Inflammatory macrophage treated with lipopolysaccharide for 1 hour (primary cell): ENCODE measurements around the gene CTIF.
A peak's percentile ranks its signal among the peaks of the same experiment; 100 is the strongest.

ENCODE experiments used
- DNase-seq, 2 donors: peaks; one replicate each; pipeline ENCODE4 v3.0.0-alpha.2; 2020 to 2022

Gene CTIF

DNA sequence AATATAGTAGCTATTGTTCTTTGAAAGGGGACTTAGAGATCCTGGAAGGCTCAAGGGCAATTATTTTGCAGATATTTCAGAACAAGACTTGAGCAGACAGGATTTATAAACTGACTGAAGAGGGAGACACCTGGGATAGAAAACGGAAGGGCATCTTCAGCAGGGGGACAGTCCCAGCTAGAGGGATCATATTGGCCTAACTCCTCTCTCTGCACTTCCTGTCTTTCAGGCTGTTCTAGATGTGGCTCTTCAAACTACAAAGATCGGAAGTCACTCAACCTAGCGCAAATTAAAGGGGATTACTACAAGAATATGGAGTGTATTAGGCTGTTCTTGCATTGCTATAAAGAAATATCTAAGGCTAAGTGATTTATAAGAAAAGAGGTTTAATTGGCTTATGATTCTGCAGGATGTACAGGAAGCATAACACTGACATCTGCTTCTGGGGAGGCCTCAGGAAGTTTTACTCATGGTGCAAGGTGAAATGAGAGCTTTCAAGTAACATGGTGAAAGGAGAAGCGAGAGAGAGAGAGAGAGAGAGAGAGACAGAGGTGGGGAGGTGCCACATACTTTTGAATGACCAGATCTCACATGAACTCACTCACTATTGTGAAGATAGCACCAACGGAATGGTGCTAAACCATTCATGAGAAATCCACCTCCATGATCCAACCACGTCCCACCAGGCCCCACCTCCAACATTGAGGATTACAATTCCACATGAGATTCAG, 5.3 kb upstream of the CTIF start:
- no peak for DNase-seq

DNA sequence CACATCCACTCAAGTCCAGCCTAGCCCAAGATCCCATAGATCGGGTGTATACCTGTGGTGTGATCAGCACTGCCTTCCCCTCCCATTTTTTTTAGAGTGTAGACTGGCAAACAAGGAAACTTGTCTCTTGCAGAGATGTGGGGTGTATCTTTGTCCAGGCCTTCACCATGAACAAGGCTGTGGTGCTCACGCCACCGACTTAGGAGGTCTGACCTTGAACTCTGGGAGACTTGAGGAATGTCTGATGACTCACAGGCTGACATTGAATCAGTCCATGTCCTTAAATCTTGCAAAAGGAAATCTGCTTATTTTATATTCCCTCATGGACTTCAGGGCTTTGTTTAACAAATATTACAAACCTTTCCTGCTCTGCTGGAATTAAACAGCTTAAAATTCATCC, 4.5 kb upstream of the CTIF start:
- no peak for DNase-seq

DNA sequence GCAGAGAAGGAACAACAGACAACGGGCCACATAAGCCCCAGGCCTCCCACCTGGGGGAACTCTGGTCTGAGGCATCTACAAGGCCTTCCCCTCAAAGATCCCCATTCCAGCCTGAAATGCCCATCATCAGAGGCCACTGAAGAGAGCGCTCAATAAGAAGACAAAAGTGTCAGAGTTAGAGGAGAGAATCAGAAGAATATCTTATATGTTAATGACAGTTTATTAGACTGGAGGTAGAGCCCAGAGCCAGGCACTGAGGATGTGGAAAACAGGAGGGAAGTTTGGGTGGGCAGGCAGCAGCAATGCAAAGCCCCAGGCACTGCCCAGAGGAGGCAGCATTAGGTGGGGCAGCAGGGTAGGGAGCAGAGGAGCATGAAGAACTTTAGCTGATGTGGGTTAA, 2.9 kb upstream of the CTIF start:
- DNase-seq: no peak

DNA sequence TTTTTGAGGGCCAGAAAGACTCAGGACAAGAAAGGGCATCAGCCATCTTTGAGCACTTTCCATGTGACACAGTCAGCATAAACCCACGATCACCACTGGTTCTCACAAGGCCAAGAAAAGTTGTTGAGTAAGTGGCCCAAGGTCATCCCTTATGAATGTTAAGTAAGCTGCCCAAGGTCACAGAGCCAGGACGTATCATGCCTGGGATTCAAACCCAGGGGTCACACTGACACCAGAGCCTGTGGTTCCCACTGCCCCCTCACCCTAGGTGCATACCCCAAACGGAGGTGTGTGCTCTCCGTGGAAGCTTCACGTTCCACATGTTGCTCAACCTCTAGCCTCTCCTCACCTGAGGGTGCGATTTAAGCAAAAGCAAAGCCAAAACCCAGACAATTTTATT, 2.3 kb upstream of the CTIF start:
- no peak for DNase-seq

DNA sequence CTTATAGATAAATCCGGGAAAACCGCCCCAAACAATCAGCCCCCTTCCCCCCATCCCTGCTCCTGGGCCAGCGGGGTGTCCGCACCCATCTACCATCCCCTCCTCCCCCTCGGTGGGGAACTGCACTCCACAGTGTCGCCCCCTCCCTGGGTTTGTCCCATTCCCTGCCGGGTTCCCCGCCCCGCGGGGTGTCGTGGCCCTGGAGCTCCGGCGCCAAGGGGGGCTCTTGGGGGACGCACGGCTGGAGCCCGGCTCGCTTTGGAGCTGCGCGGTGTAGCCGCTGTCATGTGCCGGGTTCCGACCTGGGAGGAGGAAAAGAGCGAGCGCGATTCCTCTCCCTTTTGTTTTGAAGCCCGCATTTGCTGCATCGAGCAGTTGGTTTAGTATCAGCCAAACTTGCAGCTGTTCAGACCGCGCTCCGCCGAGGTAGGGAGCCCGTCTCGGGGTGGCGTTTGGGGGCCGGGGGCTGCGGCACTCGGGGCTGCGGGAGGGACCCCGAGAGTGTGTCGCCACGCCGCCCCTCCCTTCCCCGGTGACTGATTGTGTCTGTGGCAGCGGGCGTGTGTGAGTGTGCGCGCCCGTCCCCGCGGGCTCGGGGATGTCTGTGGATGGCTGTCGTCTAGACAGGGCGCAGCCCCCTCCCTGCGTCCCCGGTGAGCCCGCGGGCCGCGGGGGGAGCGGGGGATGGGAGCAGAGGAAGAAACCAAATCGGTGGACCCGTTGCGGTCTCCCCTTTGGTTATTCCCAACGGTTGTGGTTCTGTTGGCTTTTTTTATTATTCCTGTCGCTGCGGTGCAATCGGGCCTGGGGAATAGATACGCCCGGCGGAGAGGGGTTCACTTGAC, 797 bp downstream of the CTIF start:
- DNase-seq: no peak

DNA sequence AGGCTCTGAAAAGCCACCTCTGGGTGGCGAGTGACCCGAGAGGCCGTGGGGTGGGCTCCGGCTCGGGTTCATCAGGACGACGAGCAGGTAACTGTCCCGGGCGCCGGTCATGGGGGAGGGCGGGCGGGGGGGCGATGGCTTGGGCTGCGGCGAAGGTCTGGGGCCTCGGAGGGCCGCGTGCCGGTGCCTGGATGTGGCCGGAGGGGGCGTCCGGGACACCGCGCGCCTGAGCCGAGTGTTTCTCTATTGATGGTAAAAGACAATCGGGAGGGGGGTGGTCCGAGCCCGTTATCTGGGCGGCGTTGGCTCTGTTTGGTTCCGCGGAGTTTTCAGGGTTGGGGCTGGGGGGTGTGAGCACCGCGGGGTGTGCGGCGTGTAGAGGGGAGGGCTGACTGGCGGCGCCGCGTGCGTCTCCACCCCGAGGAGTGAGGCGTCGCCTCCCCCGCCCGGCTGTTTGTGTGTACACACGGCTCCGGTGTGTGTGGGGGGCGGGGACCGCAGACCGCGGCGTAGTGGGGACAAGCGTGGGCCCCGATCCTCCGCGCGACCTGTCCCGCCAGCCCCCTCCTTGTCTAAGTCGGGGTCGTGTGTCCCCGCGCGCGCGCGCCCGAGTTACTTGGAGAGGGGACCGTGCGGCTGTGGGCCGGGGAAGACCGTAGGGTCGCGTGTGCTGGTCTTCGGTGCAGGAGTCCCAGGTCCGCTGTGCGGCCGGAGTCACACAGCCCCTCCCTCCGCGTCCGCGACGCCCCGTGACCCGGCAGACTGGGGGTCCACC, 1.6 kb downstream of the CTIF start:
- DNase-seq: peak; percentile 18 to 33

DNA sequence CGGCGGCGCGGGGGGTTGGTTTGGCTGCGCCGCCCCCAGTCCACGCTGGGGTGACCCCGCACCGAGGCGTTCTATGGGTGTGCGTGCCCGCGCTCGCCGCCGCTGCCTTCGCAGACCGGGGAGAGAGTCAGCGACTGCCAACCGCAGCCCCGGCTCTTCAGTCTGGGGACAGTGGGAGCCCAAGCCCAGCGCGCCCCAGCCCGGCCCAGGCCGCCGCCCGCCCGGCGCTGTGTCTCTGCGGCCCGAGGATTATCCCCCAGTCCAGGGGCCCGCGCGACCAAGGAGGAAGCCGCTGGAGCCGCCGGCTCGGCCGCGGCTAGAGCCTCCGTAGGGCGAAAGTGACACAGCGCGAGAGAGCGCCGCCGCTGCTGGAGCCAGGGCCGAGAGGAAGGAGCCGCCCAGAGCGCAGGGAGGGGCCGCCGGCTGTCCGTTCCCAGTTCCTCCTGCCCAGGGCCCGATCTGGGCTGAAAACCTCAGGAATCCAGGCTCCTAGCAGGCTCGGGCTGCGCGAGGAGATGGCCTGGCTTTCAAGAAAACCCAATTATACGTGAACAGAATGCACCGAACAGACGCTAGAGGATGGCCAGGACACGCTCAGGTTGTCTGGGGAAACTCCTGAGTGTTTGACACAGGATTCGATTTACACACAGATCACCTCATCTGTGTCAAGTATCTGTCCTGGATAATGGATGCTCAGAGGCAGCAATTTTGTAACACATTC, 2.4 kb downstream of the CTIF start:
- DNase-seq: peak; percentile 65 to 78

DNA sequence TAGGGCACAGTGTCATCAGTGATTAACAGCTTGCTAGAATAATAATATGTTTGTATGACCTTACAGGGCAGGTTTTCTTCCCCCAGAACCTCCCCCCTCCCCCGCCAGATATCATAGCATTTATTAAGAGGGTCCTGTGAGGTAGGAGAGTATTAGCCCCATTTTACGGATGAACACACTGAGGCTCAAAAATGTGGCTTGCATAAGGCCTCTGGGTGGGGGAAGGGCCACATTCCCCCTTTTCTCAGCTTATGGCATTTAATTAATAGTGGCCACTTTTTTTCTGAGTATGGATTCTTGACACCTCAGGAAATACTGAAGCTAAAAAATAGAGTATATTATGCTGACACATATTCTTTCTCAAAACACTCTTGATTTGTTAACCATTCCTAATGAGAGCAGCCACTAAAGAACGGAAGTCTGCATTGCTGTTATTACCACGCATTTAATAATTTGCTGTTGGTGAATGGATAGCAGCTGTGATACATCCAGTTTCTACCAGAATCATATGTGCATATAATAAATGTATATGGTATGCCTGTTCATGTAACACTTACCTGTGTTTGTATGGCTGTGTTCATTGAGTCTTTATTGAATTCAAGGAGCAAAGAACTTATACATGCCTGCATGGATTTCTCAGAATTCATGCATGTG, 3.0 kb downstream of the CTIF start:
- no peak for DNase-seq

DNA sequence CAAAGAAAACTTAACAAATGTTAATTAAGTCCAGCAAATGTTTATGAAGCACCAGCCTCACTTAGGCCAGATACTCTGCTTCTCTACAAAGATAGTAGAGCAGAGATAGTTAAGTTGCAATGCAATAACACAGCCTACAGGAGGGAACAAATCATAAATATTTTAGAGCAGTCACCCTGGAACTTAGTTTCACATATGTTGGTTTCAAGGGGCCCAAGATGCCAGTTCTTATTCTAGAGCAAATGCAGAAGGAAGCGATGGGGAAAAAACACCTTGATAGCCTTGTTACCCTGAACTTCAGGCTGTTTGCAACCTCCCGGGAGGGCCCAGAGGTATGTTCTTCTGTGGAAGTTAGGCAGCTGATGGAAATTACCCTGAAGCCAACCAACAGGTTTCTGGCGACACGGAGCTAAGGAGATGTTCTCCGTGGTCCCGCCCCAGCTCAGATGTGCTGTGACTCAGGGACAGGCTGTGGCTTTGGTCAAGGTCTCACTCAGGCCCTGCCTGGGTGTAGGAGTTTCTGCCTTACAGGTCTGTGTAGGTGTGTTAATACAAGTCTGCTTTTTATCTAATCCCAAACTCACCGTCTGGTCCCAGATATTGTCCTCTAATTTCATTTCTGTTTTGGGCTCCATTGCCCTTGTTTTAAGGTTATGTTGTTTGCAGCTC, 3.8 kb downstream of the CTIF start:
- DNase-seq: no peak

DNA sequence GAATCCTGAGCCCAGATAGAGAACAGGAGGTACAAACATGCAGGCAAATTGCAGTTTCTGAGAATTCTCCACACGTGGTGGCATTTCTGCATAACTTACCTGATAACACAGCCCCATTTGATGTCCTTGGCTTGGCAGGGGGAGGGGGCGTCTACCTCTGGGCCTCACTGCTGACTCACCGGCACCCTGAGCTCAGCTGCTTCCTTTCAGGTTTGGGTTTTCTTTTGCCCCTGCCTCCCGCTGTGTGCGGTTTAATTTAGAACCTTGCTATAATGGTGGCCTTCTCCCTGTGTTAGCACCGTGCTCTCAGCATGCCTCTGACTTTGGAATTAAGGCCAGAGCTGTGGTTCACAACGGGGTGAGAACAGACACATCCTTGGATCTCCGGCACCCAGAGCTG, 4.4 kb downstream of the CTIF start:
- DNase-seq: no peak

DNA sequence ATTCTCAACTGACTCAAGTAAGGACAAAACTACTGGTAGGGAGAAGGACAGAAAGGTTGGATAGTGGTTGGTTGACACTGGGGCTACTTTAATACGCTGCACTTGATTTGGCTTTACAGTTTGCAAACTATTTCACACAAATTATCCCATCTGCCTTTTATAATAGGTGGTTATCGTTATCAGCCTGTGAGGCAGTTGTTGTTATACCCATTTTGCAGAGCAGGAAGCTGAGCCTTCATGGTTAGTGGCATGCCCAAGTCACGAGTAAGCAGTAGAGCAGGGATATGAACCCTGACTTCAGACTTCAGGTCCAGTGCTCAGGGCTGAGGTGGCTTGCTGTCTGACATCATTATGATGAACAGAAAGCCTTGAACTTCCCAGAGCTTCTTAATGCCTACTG, 5.3 kb downstream of the CTIF start:
- no peak for DNase-seq

DNA sequence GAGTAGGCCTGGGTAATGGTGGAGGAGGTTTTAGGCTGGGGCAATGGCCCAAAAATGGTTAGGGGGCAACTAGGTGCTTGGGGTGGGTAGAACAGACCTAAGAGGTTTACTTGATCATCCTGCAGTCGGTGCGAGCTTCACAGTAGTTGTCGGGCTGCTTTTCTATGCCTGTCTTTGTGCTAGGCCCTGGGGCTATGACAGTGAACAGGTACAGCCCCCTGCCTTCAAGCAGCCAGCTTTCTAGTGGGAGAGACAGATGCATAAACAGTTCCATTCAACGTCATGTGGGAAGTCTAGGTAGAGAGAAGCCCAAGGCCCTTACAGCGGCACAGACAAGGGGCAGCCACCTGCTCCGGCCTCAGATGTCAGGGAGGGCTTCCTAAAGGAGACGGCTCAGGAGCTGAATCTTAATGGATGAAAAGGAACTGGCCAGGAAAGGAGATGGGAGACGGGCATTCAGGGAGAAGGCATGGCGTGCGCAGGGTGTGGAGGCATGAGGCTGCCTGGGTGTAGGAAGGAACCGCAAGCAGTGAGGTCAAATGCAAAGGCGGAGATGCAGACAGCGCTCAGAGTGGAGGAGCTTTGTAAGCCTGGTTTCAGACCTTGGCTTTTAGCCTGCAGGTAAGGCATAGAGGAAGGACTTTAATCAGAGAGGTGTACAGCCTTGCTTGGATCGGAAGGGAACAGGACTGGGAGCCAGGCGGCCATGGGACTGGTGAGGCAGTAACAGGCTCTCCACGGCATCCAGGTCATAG, 6.0 kb downstream of the CTIF start:
- no peak for DNase-seq

DNA sequence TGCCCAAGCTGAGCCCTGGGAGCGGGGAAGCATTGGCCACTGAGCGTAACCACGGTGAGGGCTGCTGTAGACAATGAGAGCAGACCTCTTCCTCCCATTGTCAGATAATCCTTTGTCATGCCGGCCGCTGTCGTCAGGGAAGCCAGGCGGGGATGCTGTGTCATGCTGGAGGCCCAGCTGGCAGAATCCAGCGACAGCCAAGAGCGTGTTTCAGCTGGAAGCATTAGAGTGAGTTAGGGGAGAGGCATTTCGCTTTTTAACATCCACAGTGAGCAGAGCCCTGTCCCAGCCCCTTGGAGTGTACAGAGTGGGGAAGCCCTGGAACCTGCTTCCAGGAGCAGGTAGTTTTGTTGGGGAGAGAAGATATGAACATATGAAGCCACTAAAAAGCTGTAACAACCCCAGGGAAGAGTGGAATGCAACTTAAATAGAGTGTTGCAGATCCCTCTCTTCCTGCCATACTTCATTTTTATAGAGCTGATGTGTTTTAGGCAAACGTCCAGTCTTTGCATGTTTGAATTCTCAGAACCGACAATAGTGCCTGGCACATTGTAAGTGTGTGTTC, 7.0 kb downstream of the CTIF start:
- no peak for DNase-seq

DNA sequence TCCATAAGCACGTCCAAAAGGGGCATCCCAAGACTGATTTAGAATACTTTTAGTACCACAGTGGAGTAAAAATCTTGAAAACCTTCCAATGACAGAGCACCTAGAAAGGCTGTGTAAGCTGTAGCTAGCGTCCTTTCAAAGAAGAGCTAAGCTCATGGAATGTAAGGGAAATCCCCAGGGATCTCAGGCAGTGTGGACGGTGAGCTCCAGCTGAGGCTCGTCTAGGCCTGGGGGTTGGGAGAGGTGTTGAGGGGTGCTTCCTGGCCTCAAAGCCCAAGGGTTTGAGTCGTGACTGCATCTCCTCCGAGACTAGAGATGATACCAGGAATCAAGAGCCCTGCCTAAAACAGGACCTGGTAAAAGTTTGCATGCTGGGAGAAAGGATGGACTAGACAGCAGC, 7.6 kb downstream of the CTIF start:
- DNase-seq: no peak

DNA sequence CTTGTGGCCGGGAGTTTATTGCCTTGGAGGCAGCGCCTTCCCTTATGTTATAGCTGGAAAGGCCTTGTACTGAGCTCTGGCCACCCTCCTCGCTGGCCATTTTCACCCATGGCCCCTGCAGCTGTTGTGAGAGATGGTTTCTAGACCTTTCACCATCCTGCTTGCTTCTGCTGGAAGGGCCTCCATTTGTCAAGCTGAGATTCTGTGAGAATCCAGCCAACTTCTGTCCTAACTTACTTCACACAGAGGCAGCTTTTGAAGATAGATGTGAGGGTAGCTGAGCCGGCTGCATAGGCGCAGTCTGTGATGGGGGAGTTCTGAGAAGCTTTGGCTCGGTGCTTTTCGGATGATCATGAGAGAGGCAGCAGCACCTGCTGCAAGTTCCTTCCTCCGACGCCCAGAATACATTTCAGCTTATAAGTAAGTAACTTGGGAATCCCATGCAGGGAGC, 8.7 kb downstream of the CTIF start:
- no peak for DNase-seq

DNA sequence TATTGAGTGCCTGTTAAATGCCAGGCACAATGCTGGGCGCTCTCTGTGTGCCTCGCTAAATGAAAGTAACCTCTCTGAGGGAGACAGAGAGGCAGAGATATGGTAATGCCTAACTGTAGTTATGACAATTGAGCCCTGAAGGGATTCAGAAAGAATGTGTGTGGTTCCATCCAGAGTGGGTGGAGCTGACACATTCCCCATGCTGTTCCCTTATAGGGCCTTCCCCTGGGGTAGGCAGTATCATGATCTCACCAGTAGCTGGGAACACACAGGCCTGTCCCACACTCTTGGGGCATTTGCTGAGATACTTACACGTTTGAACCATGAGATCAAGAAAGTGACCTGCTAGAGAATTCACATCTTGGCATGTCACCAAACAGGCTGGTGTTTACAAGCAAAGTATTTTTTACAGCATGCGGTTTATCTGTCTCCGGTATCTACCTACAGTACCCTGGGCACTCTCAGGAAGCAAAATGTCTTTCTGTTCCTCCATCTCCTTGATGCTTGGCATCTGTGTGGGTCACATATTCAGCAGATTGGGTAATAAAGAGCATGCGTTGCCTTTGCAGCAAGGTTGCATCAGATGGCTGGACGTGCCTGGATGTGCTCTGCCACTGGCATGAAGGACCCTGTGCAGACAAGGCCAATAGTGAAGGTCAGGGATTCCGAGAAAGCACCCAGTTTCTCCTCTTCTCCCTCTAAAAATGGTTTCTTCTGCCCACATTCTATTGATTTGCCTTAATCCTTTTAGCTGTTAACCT, 9.4 kb downstream of the CTIF start:
- DNase-seq: peak; percentile 54 to 85

DNA sequence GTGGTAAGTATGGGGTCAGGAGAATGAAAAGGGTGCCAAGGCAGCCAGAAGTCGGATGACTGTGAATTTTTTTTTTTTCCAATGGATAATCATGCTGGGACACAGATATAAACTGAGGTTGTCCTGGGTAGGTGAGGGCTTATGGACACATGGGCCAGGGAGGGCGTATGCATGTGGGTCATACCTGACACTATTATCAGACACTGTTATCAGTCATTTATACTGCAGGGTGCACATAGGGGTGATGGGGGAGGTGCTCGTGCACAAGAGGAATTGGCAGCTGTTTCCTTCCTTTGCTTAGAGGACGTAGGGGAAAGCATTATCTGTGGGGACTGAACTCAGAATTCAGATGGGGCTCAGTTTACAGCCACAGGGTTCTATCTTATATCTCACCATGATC, 10.1 kb downstream of the CTIF start:
- DNase-seq: no peak

DNA sequence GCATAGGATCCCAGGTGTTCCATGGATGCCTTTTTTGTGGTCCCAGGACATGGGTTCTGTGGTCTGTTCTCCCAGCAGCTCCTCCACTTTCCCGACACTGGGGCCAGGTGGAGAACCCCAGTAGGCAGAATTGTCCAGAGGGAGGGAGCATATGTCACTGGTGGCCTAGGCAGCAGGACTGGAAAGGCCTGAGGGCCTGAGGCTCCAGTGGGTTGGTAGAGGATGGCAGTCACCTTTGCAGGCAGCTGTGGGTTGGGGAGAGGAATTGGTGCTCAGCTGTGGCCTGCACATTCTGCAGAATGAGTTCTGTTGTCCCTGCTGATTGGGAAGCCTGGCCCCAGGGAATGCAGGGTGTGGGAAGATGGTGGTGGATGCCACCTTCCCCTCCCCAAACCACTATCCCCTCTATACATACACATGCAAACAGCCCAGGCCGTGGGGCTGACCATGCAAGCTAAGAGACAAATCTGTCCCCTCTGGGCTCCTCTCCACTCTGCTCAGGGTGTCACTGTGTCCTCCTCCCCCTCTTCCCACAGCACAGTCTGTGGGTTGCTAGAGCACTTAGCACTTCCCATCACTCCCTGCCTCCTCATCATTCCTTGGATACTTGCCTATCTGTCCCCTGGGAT, 11.4 kb downstream of the CTIF start:
- no peak for DNase-seq

DNA sequence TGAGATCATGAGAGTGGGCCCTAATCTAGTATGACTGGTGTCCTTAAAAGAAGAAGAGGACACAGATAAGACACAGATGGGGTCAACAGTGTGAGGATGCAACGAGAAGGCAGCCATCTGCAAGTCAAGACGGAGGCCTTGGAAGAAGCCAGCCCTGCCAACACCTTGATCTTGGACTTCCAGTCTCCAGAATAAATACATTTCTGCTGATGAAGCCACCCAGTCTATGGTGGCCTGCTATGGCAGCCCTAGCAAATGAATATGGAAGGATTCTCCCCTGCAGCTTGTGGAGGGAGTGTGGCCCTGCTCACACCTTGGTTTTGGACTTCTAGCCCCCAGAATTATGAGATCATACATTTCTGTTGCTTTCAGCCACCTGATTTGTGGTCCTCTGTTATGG, 12.3 kb downstream of the CTIF start:
- DNase-seq: no peak
